Left ventricle myocardium superior (tissue), 1 donor: ENCODE data around the gene PPFIBP1. TPM values are rescaled to one million over a fixed set of nuclear protein-coding genes. Genes with fewer than 3 reads are reported as not detected.
"Not testable (repeated sequence)": the region's sequence is repeated elsewhere in the genome, so short reads cannot be mapped to it uniquely, and the experiment has no call there.

Experiments used
- ATAC-seq: fragments of 200-7000 bp; cut with Tn5 transposase; one replicate; pipeline ENCODE4 v1.9.1; 2020; ENCODE audit warnings: mild to moderate bottlenecking, moderate library complexity
- DNase-seq: peaks from one replicate; pipeline ENCODE4 v3.0.0-alpha.2; 2020
- intact Hi-C: fragments of 100-400 bp; cut with micrococcal nuclease; formaldehyde crosslinking; loops from one replicate; pipeline ENCODE4 v1.11.0; 2022
- total RNA-seq: library from RNA; stranded (reverse); fragmentation: NEBNext Ultra II Directional; extraction: Animal tissue kit (Norgen Biotek cat#: 25700); gene quantifications from one replicate; pipeline ENCODE4 v1.2.1, GENCODE V29; 2021
- donor health status: DM: no; HTN: yes; CAD: no; lungs with severe emphysema.

PPFIBP1 gene
- total RNA-seq, 1 donor from 2014 or later, result 332 TPM

DNA sequence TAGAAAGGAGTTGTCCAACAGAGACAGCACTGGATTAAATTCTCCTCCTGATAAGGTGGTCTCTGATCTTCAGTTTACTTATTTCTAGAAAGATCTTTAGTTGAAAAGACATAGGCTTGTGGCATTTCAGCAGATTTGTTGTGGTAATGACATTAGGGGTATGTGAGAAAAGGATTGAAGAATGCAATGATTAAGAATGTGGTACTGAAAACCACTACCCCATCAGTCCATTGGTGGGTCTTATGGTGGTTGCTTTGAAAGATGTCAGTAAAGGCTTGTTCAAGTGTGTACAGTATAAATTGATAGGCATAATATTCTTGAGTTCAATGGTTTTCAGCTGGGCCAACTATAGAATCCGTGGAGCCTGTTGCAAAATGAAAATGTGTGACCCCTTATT is 10.8 kb downstream of the PPFIBP1 start:
- intact Hi-C loops, result no loop called here
- DNase-seq, result no peak
- ATAC-seq, result no peak

DNA sequence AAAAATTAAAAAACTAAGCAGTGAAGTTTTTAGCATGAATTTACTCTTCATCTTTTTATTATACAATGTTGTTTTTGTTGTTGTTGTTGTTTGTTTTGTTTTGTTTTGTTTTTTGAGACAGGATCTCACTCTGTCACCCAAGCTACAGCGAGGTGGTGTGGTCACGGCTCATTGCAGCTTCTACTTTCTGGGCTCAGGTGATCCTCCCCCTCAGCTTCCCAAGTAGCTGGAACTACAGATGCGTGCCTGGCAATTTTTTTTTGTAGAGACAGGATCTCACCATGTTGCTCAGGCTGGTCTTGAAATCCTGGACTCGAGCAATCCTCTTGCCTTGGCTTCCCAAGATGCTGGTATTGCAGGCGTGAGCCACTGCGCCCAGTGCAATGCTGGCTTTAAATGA is 11.3 kb downstream of the PPFIBP1 start:
- DNase-seq (no peak), ATAC-seq (no peak)
- intact Hi-C loops, result no loop called here

DNA sequence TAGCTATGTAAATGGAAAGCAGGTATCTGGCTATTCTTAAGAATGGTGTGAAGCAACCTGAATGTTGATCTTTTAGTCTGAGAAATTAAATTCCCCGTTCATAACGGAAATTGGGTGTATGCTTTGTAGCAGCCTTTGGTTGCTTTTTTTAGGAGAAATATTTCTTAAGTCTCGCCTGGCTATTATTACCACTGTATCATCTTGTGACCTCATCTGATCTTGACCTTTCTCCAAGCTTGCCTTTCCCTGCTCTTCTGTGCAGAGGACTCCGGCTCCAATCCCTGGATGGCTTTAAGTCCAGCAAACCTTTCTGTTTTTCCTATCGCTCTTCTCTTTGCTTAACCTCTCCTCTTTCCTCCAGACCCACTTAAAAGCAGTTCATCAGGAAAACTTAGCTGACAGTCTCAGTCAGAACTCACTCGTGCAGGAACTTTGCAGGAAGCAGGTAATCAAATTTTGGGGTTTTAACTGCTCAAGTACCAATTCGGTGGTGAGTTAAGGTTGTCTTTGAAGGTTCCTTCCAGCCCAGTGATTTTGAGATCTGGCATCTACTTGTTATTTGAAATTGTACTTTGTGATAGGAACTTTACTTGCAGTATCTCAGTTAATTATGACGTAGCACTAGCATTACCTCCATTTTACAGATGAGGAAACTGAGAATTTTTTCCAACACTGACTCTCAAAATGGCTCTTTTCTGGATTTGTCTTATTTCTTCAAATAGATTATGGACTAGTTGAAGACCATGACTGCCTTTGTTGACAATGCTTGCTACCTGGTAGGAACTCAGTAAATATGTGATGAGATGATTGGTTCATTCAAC is 14.1 kb downstream of the PPFIBP1 start:
- DNase-seq (no peak), ATAC-seq (peak; percentile 72)
- intact Hi-C loops, result no loop called here

DNA sequence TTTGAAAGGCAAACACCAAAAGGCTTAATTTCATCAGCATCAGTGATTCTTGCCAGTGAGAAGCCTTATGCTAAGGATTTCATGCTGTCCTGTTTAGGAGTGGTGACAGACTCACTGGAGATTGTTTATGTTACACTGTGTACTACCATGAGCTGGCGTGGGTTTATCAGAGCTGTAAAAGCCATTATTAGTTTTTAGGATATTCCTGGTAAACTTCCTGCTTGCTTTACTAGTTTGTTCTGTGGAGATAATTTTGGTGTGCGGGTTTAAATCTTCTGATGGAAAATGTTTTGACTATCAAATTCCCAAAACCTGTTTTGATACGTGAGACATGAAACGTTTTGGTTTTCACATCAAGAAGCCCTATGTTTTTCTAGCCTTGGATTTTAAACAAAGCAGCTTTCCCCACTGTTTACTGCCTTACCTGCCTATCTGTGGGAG is 15.2 kb downstream of the PPFIBP1 start:
- ATAC-seq (peak; percentile 62), DNase-seq (no peak)
- intact Hi-C loops, result no loop called here

DNA sequence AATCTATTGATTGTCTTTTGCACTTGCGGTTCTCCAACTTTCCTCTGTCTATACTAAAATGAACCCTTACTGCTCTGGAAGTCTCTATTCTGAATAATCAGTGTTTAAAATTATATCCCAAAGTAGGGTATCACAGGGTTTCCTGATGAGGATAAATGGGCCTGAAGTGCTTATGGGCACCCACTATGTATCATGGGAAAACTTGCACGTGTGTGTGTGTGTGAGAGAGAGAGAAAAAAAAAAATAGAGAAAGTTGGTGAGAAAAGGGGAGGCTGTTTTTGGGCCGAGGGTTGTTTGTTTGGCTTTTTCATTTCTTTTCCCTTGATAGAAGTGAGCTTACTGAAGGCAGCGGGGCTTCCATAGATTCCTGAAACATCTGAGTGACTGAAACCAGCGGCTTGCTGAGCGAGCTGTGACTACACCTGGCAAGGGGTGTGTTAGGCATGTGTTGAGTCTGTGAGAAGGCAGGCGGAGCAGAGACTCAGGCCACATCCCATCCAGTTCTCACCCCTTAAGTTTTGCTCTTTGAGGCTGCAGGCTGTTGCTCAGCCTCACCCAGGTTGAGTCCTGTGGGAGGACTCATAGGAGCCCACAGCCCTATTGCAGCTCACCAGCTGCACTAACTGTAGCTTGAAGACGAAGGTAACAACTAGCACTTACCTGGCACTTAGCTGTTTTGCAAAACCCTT is 17.2 kb downstream of the PPFIBP1 start:
- no peak for DNase-seq
- ATAC-seq, result no peak
- intact Hi-C loops, result no loop called here

DNA sequence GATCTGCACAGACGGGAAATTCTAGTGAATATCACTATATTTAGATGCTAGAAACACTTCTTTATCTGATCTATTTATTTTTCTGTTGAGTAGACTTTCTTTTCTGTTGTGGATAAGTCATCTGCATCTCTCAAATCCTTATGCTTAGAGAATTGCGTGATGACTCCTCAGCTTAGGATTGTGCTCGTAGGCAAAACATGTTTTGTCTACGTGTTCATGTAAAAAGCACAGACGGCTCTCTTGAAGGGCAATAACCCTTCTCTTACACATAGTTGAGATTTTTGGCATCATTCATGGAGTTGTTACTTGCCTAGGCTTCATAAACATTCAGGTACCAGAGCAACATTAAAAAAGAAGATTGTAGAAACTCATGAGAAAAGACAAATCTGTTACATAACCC is 18.6 kb downstream of the PPFIBP1 start:
- no peak for DNase-seq
- intact Hi-C loops, result no loop called here
- ATAC-seq, result peak; percentile 17

DNA sequence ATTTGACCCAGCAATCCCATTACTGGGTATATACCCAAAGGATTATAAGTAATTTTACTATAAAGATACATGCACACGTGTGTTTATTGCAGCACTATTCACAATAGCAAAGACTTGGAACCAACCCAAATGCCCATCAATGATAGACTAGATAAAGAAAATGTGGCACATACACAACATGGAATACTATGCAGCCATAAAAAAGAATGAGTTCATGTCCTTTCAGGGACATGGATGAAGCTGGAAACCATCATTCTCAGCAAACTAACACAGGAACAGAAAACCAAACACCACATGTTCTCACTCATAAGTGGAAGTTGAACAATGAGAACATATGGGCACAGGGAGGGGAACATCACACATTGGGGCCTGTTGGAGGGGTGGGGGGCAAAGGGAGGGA is 20.9 kb downstream of the PPFIBP1 start:
- DNase-seq, ATAC-seq, intact Hi-C loops: not testable (repeated sequence)

DNA sequence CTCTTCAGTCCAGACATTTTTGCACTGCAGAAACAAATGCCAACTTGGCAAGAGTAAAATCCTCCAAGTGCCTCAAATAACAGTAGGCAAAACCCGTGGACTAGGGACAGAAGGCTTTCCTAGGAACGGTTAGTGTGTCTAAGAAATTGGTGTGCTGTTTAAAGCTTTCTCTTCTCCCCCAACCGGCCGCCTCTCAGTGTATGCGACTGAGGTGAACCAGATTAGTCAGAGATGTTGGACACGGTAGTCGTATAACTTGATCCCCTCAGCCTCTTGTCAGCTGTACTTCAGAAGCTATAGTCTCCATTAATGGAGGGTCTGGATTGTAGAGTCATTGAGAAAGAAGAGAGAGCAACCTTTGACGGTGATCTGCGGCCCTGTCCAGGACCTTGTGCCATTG is 21.7 kb downstream of the PPFIBP1 start:
- no peak for ATAC-seq
- no peak for DNase-seq
- intact Hi-C loops, result no loop called here

DNA sequence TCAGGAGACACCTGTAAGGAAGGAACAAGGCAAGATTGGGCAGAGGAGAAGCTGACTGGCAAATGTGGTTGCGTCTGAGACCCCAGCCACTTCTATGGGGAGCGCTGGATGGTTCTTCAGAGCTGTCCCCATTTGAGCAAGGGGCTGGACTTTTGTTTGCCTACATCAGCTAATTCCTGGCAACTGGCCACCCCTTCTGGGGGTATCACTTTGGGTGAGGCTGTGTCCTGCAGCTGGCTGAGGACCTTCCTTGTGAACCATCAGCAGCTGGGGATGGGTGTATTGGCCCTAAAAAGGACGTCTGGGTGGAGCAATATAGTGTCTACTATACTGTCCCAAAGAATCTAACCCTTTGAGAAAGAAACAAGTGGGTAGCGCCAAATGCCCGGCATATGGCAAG is 23.6 kb downstream of the PPFIBP1 start:
- intact Hi-C loops, result no loop called here
- ATAC-seq (no peak), DNase-seq (no peak)

DNA sequence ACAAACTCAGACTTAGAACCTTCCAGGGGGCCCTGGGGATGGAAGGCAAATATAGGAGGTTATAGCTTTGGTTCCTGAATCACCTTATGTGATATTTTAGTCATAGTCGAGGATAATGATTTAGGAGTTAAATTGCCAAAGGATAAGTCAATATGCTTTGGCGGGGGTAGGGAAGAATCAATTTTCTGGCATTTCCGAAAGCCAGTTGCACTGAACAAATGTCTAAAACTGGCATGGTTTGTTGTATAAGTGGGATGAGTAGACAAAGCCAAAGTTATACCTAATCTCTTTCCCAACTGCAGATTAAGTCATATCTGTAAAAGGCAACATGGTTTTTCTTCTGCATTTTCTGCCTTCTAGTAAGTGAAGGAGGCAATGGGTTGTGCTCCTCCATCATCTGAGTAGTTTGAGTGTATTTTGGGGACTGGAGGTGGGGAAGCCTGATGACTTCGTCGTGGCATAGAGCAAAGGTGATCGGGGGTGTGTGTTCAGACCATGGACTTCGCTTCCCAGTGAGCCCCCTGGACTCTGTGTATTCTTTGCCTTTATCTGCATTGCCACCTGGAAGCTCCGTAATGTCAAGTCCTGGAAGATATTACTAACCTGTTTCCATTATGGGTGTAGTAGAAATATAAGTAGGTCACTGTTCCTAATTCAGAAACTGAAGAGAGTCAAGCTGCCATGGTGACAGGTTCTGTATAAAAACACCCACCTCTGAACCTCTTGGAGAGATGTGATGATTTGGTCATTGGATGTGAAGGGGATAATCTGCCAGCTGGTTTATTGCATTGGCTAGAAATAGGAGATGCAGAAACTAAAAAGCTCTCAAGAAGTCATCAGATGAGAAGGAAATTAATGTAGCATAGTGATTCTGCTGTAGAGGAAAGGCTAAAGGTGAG is 24.5 kb downstream of the PPFIBP1 start:
- DNase-seq (no peak), ATAC-seq (no peak)
- intact Hi-C loops, result no loop called here

DNA sequence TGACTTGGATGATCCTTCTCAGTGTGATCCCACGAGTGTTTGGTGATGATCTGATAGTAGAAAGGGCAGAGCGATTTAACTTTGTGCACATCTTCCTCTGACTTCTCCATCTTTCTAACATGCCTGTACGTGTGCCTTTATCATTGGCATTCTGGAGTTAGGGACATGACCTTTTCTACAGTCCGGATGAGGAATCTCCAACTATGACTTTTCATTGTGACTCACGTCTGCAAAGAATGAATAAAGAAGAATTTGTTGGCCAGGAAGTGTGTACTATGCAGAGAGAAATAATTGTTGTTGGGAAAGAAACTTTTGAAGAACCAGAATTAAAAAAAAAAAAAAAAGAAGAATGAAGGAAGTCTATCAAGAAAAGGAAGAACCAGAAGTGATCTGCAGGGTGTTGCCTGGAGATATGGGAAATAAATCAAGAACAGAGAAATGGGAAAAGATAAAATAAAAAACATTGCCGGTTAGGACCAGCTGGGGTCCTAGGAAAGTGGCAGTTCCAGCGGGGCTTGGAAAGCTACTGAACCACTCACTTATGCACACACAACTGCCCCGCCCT is 25.3 kb downstream of the PPFIBP1 start:
- peak; percentile 39 for ATAC-seq
- intact Hi-C loops, result no loop called here
- DNase-seq, result no peak

DNA sequence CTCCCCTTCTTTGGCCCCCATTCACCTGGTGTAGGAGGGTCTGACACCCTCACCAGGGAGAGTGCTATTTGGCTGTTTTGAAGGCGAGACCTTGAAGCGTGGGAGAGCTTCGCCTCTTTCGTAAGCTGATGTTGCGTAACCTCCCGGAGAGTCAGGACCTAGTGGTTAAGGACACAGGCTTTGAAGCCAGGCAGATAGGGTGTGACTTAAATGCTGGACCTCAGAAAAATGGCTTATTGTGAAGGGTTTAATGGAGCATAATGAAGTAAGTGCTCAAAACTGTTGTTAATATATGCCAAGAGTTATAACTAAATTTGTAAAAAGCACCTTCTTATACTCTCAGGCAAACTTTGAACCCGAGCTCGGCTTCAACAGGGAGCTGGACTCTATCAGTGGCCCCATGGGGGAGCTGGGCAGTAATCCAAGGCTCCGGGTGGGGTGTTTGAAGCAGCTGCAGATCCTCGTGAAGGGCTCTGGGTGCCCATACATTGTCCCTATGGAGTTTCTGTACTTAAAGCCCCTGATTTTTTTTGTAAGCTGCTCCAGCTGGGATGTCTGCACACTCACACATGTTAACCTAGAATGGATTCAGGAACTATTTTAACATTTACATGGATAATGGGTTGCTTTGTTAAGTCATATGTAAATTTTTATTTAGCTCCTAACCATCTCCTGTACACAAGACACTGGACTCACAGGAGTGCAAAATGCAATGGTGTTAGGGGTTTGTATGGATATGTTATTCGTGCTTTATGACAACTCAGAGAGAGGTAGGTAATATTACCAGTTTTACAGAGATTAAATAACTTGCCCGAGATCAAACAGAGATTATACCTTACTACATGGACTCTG is 26.0 kb downstream of the PPFIBP1 start:
- DNase-seq (peak; percentile 84), ATAC-seq (peak; percentile 87)
- intact Hi-C loops, result no loop called here

DNA sequence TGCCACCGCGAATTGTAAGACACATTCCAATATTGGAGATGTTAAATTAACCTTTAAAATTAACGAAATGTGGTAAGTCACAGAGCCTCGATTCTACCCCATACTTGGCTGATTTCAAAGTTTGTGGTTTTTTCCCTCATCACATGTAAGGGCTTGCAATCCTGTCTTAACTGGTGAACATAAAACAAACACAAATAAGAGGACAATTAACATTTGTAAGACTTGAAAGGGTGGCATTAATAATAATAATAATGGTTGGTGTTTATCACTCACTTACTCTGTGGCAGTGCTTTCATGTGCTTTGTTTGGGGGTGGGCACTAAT is 26.6 kb downstream of the PPFIBP1 start:
- intact Hi-C loops, result no loop called here
- ATAC-seq, result no peak
- DNase-seq, result no peak

DNA sequence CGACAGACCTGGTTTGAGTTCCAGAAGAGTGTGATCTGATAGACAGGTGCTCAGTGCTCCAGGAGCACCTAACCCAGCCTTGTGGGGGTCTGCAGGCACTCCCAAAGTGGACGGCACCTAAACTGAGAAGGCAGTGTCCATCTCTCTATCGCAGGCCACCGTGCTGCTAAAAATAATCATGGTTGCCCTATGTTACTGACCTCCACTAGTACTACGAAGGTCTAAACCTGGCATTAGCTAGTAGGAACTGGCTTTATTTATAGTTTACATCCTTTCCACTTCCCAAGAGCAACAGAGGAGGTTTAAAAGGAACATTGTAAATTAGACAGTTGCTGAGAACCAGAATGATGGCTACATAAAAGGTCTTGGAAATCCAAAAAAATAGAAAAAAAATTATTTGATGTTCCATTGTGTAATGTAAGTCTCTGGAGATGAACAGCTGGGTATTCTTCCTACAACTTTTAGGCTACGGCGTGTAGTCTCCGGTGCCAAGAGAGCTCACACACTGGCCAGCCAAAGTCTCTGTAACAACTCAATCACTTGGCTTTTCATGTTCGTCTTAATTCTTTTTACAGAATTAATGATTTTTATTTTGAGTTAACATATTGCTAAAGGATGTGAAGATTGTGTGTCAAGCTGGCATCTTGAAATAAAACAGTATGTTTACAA is 27.3 kb downstream of the PPFIBP1 start:
- ATAC-seq, result peak; percentile 39
- intact Hi-C loops, result no loop called here
- no peak for DNase-seq

DNA sequence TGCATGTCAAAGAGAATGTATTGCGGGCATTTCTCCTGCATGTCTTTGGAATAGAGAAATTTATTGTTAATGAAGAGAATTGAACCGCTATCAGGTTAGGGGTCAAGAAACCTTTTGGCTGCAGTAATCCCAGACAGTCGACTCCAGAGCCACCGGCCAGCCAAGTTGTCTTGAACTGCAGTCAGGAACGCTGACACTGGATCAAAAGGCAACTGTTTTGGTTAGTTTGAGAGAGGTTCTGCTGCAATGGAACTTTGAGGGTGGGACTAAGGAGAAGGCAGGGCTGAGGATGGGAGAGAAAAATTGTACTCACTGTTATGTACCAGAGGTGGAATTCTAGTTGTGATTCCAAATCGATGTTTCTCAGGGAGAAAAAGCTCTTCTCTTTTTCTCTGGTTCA is 28.2 kb downstream of the PPFIBP1 start:
- DNase-seq (no peak), ATAC-seq (no peak)
- intact Hi-C loops, result no loop called here

DNA sequence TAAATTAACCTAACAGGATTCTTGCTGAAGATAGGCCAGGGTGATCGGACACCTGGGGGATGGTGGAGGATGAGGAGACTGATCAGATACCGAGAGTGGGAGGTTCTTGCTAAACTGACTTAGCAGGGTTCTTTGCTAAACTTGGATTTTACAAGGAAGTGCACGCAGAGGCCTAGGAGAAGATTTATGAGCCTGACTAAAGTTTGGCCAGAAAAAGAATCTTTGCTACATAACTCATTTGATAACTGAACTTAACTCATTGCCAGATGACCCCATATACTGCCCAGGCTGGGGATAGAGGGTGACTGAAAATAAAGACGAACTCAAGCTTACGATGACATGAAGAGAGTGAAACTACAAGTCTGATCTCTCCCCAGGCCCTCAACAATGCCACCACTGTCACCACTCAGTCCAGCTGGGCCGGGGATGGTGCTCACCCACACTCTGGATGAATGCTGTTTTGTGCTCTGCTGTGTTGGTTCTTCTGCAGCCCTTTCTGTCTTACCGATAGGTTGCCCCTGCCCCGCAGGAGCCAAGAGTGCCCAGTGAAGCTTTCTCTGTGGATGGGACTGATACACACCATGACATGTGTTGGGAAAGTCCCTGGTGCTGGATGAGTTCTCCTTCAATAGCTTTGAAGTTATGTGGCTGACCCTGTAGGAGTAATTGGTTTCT is 29.0 kb downstream of the PPFIBP1 start:
- ATAC-seq (no peak), DNase-seq (no peak)
- intact Hi-C loops, result no loop called here

DNA sequence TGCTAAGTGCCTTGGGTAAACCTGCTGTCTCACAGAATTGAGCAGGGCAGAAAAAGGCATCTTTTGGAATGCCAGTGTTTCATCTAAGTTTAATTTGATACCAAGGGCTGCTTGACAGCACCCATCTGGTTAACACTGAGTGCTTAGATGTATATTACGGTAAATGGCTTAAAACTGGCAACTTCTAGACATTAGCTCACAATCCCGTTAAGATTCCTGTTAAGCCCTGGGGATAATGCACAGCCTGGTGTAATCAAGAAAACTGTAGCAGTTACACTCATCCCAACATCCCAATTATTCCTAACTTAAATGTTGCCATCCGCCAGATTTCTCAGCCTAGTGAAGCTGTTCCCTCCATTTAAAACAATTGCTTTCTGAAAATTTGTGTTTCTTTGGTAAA is 29.9 kb downstream of the PPFIBP1 start:
- intact Hi-C loops, result no loop called here
- DNase-seq, result no peak

More for the DNA sequence above, 29.9 kb downstream of the PPFIBP1 start:
- no peak for ATAC-seq
